GM12892 (cell line): Measurements from ENCODE around the gene PRKCG.

Experiments used
- DNase-seq: peaks from one replicate; pipeline ENCODE4 v3.0.0; 2011; ENCODE audit not compliant: insufficient read length
- FAIRE-seq: peaks from 2 replicates; lab custom pipeline; 2011; peaks lifted over from hg19 to GRCh38; lab: Jason Lieb, UNC
- POLR2A ChIP-seq: IDR thresholded peaks from 2 replicates; pipeline ENCODE4 v1.6.1; 2011; ENCODE audit warnings: low read depth, low read length, control low read depth
- POLR2AphosphoS5 ChIP-seq: IDR thresholded peaks from 2 replicates; pipeline ENCODE4 v1.6.1; 2011; ENCODE audit warnings: low read depth, low read length, control low read depth
- TAF1 ChIP-seq: IDR thresholded peaks from 2 replicates; pipeline ENCODE4 v1.6.1; 2011; ENCODE audit warnings: low read depth, mild to moderate bottlenecking, control low read depth, low read length, borderline replicate concordance

PRKCG gene

GRCh38 chr19:53883741-53884140 lies 1.7 kb downstream of the PRKCG start:
- FAIRE-seq, result no peak
- TF ChIP-seq POLR2A (no peak), TAF1 (no peak)
- no peak for DNase-seq

- FAIRE-seq, result no peak
- TF ChIP-seq TAF1 (no peak), POLR2AphosphoS5 (no peak), POLR2A (no peak)
- DNase-seq, result no peak
Measured at GRCh38 chr19:53884256-53884655, 2.3 kb downstream of the PRKCG start.

- TF ChIP-seq POLR2A, result no peak
- TF ChIP-seq TAF1, result no peak
- no peak for TF ChIP-seq POLR2AphosphoS5
- FAIRE-seq, result no peak
- no peak for DNase-seq
Measured at GRCh38 chr19:53885036-53885435, 3.0 kb downstream of the PRKCG start.

- TF ChIP-seq POLR2A (no peak), POLR2AphosphoS5 (no peak), TAF1 (no peak)
- no peak for DNase-seq
- no peak for FAIRE-seq
Measured at GRCh38 chr19:53892301-53892980, 10.4 kb downstream of the PRKCG start.

GRCh38 chr19:53892981-53893325 lies 11.0 kb downstream of the PRKCG start:
- FAIRE-seq, result no peak
- DNase-seq, result no peak

GRCh38 chr19:53894707-53895106 lies 12.7 kb downstream of the PRKCG start:
- no peak for FAIRE-seq
- no peak for DNase-seq
- no peak for TF ChIP-seq POLR2A
- no peak for TF ChIP-seq POLR2AphosphoS5
- no peak for TF ChIP-seq TAF1

More at GRCh38 chr19:53892981-53893325, 11.0 kb downstream of the PRKCG start:
- TF ChIP-seq TAF1 (no peak), POLR2AphosphoS5 (no peak), POLR2A (no peak)

- FAIRE-seq (no peak), DNase-seq (no peak)
- no peak for TF ChIP-seq TAF1
- TF ChIP-seq POLR2AphosphoS5, result no peak
- no peak for TF ChIP-seq POLR2A
Measured at GRCh38 chr19:53896682-53897081, 14.7 kb downstream of the PRKCG start.

GRCh38 chr19:53897459-53897858 lies 15.5 kb downstream of the PRKCG start:
- DNase-seq, result no peak
- TF ChIP-seq POLR2AphosphoS5 (no peak), TAF1 (no peak), POLR2A (no peak)
- FAIRE-seq, result no peak

GRCh38 chr19:53898166-53898565 lies 16.2 kb downstream of the PRKCG start:
- DNase-seq (no peak), FAIRE-seq (no peak)
- TF ChIP-seq TAF1, result no peak
- no peak for TF ChIP-seq POLR2AphosphoS5
- no peak for TF ChIP-seq POLR2A

- FAIRE-seq, result no peak
- TF ChIP-seq TAF1 (no peak), POLR2AphosphoS5 (no peak), POLR2A (no peak)
- no peak for DNase-seq
Measured at GRCh38 chr19:53898636-53899341, 16.8 kb downstream of the PRKCG start.

- TF ChIP-seq TAF1, result no peak
- no peak for TF ChIP-seq POLR2AphosphoS5
- TF ChIP-seq POLR2A, result no peak
- FAIRE-seq (no peak), DNase-seq (no peak)
Measured at GRCh38 chr19:53900191-53900860, 18.3 kb downstream of the PRKCG start.

- no peak for FAIRE-seq
- TF ChIP-seq POLR2AphosphoS5, result no peak
- TF ChIP-seq POLR2A, result no peak
- no peak for TF ChIP-seq TAF1
- no peak for DNase-seq
Measured at GRCh38 chr19:53903055-53903680, 21.2 kb downstream of the PRKCG start.
